H1 (cell line): ENCODE data around the gene PTRH1. TPM values are rescaled to one million over a fixed set of nuclear protein-coding genes. Genes with fewer than 3 reads are reported as not detected.

Experiments used
- FOSL1 ChIP-seq: IDR thresholded peaks from 2 replicates; pipeline ENCODE4 v1.6.1; 2011; ENCODE audit warnings: mild to moderate bottlenecking, low read depth, low read length, moderate library complexity; ENCODE audit not compliant: insufficient read depth
- JUND ChIP-seq: IDR thresholded peaks from 2 replicates; pipeline ENCODE4 v1.6.1; 2011; ENCODE audit warnings: mild to moderate bottlenecking, improper control_type of control experiment, low read length
- KDM4A ChIP-seq: IDR thresholded peaks from one replicate; pipeline ENCODE4 v1.7.1; 2012; ENCODE audit warnings: low read depth, mild to moderate bottlenecking, moderate library complexity, low read length, inconsistent platforms; ENCODE audit not compliant: severe bottlenecking
- MAFK ChIP-seq: IDR thresholded peaks from 2 replicates; pipeline ENCODE4 v1.6.1; 2012; ENCODE audit warnings: low read depth, mild to moderate bottlenecking, improper control_type of control experiment, low read length
- PHF8 ChIP-seq: fragments of 200-600 bp; sonication (generic); conservative IDR thresholded peaks from 2 replicates; pipeline ENCODE4 v1.7.1; 2012; ENCODE audit warnings: low read depth, mild to moderate bottlenecking, inconsistent platforms, low read length, moderate library complexity
- POLR2AphosphoS5 ChIP-seq: IDR thresholded peaks from 2 replicates; pipeline ENCODE4 v1.6.1; 2011; ENCODE audit warnings: low read depth, low read length
- RAD21 ChIP-seq, 2 experiments: IDR thresholded peaks in 1 of 2; conservative IDR thresholded peaks in 1 of 2; 2 replicates each; pipeline ENCODE4 v1.6.1; 2011; ENCODE audit warnings: low read depth in 2 of 2, low read length in 2 of 2, improper control_type of control experiment in 1 of 2, inconsistent platforms in 1 of 2, mild to moderate bottlenecking in 1 of 2, moderate library complexity in 1 of 2
- RFX5 ChIP-seq: IDR thresholded peaks from 2 replicates; pipeline ENCODE4 v1.6.1; 2011; ENCODE audit warnings: low read depth, low read length, improper control_type of control experiment, borderline replicate concordance
- SIRT6 ChIP-seq: IDR thresholded peaks from one replicate; pipeline ENCODE4 v1.7.1; 2012; ENCODE audit warnings: low read length, inconsistent platforms
- SP2 ChIP-seq: IDR thresholded peaks from 2 replicates; pipeline ENCODE4 v1.6.1; 2012; ENCODE audit warnings: mild to moderate bottlenecking, low read length, inconsistent platforms
- TCF12 ChIP-seq: IDR thresholded peaks from 2 replicates; pipeline ENCODE4 v1.6.1; 2011; ENCODE audit warnings: low read depth, mild to moderate bottlenecking, low read length
- TEAD4 ChIP-seq: IDR thresholded peaks from 2 replicates; pipeline ENCODE4 v1.6.1; 2012; ENCODE audit warnings: low read depth, low read length, inconsistent platforms, mixed read lengths
- polyA plus RNA-seq, 7 experiments: library from polyadenylated mRNA; depleted of rRNA in 3 of 7; stranded (reverse) in 5 of 7; unstranded in 2 of 7; fragments of >200 nt in 5 of 7; fragments of 200-250 nt in 2 of 7; gene quantifications; 1 replicate in 5 of 7; 2 replicates in 1 of 7; 4 replicates in 1 of 7; pipeline versions ENCODE4 v1.2.1 to v1.2.3, GENCODE V29; 2011 to 2013; ENCODE audit warnings: missing spikeins in 2 of 7, mixed read lengths in 2 of 7
- total RNA-seq: library from RNA; stranded (reverse); fragmentation: NEBNext Ultra II Directional; extraction: Animal tissue kit (Norgen Biotek cat#: 25700); gene quantifications from 2 replicates; pipeline ENCODE4 v1.2.1, GENCODE V29; 2021
- TF ChIP-seq, protein P1 (sequence below), 3 experiments: IDR thresholded peaks; 1 replicate in 2 of 3; 2 replicates in 1 of 3; pipeline versions ENCODE4 v1.5.1 to v1.6.1; 2011; ENCODE audit warnings: low read length in 3 of 3, mild to moderate bottlenecking in 3 of 3, inconsistent platforms in 2 of 3, low read depth in 1 of 3, moderate library complexity in 1 of 3; ENCODE audit not compliant: insufficient read depth in 1 of 3; ENCODE audit errors: control extremely low read depth in 1 of 3

PTRH1 gene
- total and polyA plus RNA-seq, 2 of the 8 experiments (the other 6 are each of a cell fraction or from before 2014, with no cell fraction given) = 11.1 to 19.8 TPM

DNA sequence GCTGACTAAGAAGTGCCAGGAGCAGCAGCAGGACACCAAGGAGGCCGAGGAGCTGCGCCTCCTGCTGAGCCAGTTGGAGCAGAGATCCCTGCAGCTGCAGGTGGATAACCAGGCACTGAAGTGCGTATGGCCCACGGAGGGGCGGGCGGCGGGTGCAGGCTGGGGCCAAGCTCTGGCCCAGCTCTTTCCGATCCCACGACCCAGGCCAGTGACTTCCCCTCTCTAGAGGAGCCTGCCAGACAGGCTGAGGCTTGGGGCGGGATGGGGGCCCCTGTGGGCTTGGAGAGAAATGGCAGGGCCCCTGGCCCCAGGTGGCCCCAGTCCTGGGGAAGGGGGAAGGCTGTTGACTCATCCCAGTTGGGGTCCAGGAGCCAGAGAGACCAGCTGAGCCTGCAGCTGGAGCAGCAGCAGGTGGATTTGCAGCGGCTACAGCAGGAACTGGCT, 3.6 kb downstream of the PTRH1 start (continued):
- TF ChIP-seq, protein P1, sequence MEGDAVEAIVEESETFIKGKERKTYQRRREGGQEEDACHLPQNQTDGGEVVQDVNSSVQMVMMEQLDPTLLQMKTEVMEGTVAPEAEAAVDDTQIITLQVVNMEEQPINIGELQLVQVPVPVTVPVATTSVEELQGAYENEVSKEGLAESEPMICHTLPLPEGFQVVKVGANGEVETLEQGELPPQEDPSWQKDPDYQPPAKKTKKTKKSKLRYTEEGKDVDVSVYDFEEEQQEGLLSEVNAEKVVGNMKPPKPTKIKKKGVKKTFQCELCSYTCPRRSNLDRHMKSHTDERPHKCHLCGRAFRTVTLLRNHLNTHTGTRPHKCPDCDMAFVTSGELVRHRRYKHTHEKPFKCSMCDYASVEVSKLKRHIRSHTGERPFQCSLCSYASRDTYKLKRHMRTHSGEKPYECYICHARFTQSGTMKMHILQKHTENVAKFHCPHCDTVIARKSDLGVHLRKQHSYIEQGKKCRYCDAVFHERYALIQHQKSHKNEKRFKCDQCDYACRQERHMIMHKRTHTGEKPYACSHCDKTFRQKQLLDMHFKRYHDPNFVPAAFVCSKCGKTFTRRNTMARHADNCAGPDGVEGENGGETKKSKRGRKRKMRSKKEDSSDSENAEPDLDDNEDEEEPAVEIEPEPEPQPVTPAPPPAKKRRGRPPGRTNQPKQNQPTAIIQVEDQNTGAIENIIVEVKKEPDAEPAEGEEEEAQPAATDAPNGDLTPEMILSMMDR (IDR thresholded peaks at IDR 0.05; ENCODE audit: control extremely low read depth in 1 of 3, insufficient read depth in 1 of 3, low read depth in 1 of 3, low read length in 3 of 3) = peak in 2 of 3 experiments; percentile 7 to 19; a peak in 1 of 4 replicates
- no peak for TF ChIP-seq RFX5
- no peak for TF ChIP-seq TEAD4
- TF ChIP-seq SIRT6 = no peak
- no peak for TF ChIP-seq MAFK
- no peak for TF ChIP-seq PHF8
- TF ChIP-seq POLR2AphosphoS5 = no peak
- TF ChIP-seq KDM4A = no peak
- TF ChIP-seq TCF12 = 0 out of 2 replicates have a peak, but pooled peaks have one; percentile 54
- TF ChIP-seq FOSL1 = no peak
- no peak for TF ChIP-seq SP2
- TF ChIP-seq JUND = no peak
- TF ChIP-seq RAD21 (IDR thresholded peaks at IDR 0.05 in 1 of 2, conservative IDR thresholded peaks at IDR 0.05 in 1 of 2; ENCODE audit: low read depth in 2 of 2, low read length in 2 of 2) = peak in 1 of 2 experiments; percentile 39; a peak in 2 of 4 replicates
- TF ChIP-seq, all 59 proteins: peak for 4
